ENCODE results near the gene CAPN5.

- TF ChIP-seq CTCF (conservative IDR thresholded peaks at IDR 0.05 in 1 of 2, IDR thresholded peaks at IDR 0.05 in 1 of 2; ENCODE audit: low read depth in 1 of 2, low read length in 2 of 2) (no peak), EZH2 (IDR thresholded peaks at IDR 0.05; ENCODE audit: low read length, missing control alignments) (no peak)
Observed at GRCh38 chr11:77053217-77054015, 13.4 kb upstream of the CAPN5 start.

All from fibroblast of lung (primary cell).